HG03558 (cell line): ENCODE data around the gene GGT7.
"Not testable (repeated sequence)": the region's sequence is repeated elsewhere in the genome, so short reads cannot be mapped to it uniquely, and the experiment has no call there.

Experiments
- ATAC-seq: cut with Tn5 transposase; IDR thresholded peaks from one replicate; pipeline ENCODE4 v1.9.1; 2021; ENCODE audit warnings: moderate number of reproducible peaks; ENCODE audit not compliant: unreplicated experiment; ENCODE audit errors: extremely low read depth

The GGT7 gene

GRCh38 chr20:34884260-34884659 is 11.6 kb upstream of the GGT7 start:
- no peak for ATAC-seq

GRCh38 chr20:34883809-34884208 is 11.2 kb upstream of the GGT7 start:
- no peak for ATAC-seq

DNA sequence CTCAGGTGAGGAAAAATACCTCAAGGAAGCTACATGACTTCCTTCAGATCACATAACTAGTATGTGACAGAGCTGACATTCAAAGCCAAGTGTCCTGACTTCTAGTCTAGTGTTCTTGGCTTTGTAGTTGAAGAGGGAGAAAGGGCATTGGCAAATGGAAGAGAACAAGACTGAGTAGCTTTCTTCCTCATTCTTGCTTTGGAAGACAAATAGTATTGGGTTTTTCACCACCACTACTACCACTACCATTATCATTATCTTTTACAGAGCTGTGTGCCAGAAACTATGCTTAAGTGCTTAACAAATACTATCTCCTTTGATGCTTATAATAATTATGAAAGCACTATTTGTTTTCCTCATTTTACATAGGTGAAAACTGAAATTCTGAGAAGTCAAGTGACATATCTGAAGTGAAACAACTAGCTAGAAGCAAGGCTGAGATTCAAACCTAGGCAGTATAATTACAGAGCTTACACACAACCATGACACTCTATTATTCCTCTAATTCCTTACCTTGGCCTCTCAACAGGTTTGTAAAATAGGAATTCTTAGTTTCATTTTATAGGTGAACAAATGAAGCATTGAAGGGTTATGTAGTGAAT is 10.5 kb upstream of the GGT7 start:
- ATAC-seq = no peak

- no peak for ATAC-seq
Observed at GRCh38 chr20:34881689-34882088, 9.0 kb upstream of the GGT7 start.

DNA sequence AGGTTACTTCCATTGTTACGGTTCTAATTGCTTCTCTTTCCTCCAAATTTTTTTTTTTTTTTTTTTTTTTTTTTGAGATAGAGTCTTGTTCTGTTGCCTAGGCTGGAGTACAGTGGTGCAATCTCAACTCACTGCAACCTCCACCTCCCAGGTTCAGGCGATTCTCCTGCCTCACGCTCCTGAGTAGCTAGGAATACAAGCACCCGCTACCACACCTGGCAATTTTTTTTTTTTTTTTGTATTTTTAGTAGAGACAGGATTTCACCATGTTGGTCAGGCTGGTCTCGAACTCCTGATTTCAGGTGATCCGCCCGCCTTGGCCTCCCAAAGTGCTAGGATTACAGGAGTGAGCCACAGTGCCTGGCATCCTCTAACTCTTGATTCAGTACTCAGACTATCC is 8.3 kb upstream of the GGT7 start:
- ATAC-seq = not testable (repeated sequence)

DNA sequence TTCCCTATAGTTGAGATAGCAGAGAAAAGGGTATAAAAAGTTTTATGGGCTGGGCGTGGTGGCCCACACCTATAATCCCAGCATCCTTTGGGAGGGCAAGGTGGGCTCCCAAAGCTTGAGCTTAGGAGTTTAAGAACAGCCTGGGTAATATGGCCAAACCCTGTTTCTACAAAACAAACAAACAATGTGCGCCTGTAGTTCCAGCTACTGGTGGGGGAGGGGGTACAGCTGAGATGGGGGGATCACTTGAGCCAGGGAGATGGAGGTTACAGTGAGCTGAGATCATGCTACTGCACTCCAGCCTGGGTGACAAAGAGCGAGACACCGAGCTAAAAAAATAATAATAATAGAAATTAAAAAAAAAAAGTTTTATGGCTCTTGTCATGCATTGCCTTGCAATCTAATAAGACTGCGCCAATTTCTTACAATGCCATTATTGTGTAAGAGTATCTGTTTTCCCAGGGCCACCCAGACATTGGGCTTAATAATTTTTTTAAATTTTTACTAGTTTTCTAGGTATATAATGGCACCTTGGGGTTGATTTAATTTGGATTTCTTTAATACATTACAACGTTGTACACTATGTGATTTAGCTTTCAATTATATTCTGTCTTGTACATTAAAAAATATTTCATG is 7.7 kb upstream of the GGT7 start:
- ATAC-seq = no peak

DNA sequence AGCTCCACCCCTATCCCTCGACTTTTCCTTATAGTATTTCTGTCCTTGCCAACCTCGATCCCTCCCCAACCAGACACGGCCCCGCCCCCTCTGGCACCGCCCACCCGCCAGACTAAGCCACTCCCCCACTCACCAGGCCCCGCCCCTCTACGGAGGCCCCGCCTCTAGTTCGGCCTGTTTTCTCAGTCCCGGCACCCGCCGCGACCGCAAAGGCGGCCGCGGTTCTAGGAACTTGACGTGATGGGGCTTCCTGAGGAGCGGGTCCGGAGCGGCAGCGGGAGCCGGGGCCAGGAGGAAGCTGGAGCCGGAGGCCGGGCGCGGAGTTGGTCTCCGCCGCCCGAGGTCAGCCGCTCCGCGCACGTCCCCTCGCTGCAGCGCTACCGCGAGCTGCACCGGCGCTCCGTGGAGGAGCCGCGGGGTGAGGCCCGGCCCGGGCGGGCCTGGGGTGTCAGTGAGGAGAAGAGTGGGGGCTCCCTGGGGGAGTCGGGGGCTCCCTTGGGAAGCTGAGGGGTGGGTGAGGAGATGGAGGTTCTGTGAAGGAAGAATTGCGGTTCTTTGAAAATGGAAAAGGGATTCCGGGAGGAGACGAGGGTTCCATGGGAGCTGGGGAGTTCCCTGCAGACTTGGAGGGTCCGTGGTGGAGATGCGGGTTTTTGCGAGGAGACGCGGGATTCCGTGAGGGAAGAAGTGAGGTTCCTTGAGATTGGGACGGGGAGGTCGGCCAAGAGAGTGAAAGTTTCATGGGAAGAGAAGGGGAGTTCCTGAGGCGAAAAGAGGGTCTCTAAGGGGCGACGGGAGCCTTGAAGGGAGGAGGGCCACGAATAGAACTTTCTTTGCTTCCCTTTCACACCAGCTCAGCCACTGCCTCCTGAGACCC is 4.0 kb upstream of the GGT7 start, which contains the start of gene ACSS2:
ACSS2 (plus strand) TSS at position 207 of the 877 bp plus-strand sequence; CDS start at position 241, 34 bp downstream.
- ATAC-seq = no peak

- no peak for ATAC-seq
Observed at GRCh38 chr20:34875642-34876405, 3.2 kb upstream of the GGT7 start.

- ATAC-seq = no peak
Observed at GRCh38 chr20:34874094-34874654, 1.5 kb upstream of the GGT7 start.

DNA sequence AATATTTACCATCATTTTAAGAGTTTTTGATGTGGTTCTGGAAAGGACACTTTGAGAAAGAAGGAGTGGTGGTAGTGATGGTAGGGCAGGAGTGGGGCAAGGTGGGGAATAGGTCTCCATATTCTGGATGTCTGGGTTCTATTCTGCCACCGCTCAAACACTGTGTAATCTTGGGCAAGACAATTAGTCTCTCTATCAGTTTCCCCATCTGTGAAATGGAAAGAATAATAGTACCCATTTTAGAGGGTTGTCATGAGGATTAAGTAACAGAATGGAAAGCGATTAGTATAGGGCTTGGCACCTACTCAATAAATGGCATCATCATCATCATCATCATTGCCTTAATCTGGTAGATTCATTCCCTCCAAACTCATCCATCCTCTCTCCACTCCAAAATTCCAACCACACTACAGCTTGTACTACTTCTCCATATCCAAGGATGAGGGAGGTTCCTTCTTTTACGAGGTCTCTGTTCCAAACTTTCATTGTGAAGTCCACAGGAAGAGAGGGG is 982 bp upstream of the GGT7 start:
- ATAC-seq = no peak

GRCh38 chr20:34871966-34872621 is 562 bp downstream of the GGT7 start:
- no peak for ATAC-seq

- no peak for ATAC-seq
Observed at GRCh38 chr20:34871320-34871926, 1.2 kb downstream of the GGT7 start.

GRCh38 chr20:34864216-34864615 is 8.4 kb downstream of the GGT7 start:
- no peak for ATAC-seq

GRCh38 chr20:34863421-34863965 is 9.2 kb downstream of the GGT7 start:
- no peak for ATAC-seq

- no peak for ATAC-seq
Observed at GRCh38 chr20:34862724-34863123, 9.9 kb downstream of the GGT7 start.

DNA sequence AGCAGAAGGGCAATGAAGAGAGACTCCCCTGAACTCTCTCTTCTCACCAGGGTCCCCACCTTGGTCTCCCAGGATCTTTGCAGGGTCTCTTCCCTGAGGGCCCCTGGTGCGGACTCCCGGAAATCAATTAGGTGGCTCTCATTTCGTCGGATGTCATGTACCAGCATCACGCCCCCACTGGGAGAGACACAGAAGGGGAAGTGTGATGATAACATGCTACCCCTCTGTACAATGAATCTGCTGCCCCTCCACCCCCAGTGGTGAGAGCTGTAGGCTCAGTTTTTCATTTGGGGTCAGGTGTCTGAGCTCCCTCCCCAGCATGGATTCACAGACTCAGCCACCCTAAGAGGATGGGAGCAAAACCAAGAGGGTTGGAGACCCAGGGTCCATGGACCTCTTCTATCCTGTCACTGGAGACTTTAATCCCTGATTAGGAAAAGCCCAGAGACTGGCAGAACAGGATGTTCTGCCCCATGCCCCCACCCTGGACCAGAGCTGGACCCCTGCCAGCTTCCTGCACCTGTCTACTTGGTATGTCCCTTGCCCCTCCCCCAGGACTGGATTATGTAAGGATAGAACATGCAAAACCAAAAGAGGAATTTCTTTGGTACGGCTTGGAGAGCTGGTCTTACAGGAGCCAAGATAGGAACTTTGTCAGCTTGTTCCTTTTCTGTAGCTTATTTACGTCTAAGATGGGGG is 11.1 kb downstream of the GGT7 start:
- ATAC-seq = no peak

DNA sequence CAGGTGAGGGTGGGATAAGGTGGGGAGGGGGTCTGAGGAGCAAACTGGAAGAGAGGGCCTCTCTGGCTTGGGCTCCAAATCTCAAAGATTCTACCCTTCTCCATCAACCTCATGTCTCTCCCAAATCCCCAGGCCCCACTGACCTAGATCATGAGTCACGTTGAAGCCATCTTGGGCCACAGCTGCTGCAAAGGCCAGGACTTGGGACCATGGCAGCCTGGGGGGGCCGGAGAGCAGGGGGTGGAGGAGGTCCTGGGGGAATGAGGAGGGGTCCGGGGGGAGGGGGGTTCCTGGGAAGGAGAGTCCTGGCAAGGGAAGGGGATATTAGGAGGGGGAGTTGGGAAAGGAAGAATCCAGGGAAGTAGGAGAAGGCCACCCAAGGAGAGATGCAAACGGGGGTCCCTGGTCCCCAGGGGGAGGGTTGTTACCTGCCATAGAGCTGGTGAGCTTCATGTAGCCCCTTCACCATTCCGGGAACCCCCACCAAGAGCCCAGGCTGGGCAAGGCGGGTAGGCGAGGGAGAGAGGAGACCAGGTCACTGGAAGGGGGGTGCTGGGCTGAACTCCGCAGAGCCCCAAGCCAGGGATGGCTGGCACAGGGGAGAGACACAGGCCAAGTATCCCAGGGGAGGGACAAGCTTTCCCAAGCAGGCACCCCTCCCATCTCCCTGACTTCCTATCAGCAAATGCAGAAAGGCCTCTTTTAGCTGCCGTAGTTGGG is 12.7 kb downstream of the GGT7 start:
- no peak for ATAC-seq

DNA sequence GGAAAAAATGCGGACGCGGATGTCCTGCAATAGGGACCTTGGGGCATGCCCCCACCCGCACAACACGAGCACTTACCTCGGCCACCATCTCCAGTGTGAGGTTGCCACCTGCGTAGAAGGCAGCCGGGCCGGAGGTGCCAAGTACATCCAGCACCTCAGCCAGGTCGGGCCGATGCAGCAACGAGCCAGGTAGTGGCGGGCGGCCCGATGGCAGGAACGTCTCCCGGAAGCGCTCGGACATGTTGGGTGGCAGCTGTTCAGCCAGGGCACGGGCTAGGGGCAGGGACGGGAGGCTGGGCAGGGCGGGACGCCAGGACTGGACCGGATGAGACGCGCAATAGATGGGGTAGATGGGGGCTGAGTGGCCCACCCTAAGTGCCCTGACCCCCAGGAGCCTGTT is 13.3 kb downstream of the GGT7 start:
- ATAC-seq = no peak
